ENCODE measurements around the gene CACNG5.

CACNG5 gene

GRCh38 chr17:66923886-66924285 lies 89.0 kb downstream of the CACNG5 start:
- H3K27me3 ChIP-seq (ENCODE audit: insufficient read depth, poor library complexity, severe bottlenecking), result no peaks in the 10 kb centered on the region
- H3K27ac ChIP-seq (replicated peaks), result no peak overlapping the region
- DNase-seq (ENCODE audit: low read depth in 1 of 2, low spot score in 1 of 2), result no peak
- H3K4me3 ChIP-seq (replicated peaks; ENCODE audit: insufficient read depth, low read length), result no peak overlapping the region
- TF ChIP-seq POLR2AphosphoS5 (IDR thresholded peaks at IDR 0.05; ENCODE audit: low read depth) (no peak), GABPA (IDR thresholded peaks at IDR 0.05; ENCODE audit: low read depth) (no peak), SPI1 (IDR thresholded peaks at IDR 0.05; ENCODE audit: borderline replicate concordance, low read depth) (no peak)
- TF ChIP-seq, protein P1, sequence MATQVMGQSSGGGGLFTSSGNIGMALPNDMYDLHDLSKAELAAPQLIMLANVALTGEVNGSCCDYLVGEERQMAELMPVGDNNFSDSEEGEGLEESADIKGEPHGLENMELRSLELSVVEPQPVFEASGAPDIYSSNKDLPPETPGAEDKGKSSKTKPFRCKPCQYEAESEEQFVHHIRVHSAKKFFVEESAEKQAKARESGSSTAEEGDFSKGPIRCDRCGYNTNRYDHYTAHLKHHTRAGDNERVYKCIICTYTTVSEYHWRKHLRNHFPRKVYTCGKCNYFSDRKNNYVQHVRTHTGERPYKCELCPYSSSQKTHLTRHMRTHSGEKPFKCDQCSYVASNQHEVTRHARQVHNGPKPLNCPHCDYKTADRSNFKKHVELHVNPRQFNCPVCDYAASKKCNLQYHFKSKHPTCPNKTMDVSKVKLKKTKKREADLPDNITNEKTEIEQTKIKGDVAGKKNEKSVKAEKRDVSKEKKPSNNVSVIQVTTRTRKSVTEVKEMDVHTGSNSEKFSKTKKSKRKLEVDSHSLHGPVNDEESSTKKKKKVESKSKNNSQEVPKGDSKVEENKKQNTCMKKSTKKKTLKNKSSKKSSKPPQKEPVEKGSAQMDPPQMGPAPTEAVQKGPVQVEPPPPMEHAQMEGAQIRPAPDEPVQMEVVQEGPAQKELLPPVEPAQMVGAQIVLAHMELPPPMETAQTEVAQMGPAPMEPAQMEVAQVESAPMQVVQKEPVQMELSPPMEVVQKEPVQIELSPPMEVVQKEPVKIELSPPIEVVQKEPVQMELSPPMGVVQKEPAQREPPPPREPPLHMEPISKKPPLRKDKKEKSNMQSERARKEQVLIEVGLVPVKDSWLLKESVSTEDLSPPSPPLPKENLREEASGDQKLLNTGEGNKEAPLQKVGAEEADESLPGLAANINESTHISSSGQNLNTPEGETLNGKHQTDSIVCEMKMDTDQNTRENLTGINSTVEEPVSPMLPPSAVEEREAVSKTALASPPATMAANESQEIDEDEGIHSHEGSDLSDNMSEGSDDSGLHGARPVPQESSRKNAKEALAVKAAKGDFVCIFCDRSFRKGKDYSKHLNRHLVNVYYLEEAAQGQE (IDR thresholded peaks at IDR 0.05; ENCODE audit: insufficient replicate concordance, low read depth), result no peak
- TF ChIP-seq, protein P2, sequence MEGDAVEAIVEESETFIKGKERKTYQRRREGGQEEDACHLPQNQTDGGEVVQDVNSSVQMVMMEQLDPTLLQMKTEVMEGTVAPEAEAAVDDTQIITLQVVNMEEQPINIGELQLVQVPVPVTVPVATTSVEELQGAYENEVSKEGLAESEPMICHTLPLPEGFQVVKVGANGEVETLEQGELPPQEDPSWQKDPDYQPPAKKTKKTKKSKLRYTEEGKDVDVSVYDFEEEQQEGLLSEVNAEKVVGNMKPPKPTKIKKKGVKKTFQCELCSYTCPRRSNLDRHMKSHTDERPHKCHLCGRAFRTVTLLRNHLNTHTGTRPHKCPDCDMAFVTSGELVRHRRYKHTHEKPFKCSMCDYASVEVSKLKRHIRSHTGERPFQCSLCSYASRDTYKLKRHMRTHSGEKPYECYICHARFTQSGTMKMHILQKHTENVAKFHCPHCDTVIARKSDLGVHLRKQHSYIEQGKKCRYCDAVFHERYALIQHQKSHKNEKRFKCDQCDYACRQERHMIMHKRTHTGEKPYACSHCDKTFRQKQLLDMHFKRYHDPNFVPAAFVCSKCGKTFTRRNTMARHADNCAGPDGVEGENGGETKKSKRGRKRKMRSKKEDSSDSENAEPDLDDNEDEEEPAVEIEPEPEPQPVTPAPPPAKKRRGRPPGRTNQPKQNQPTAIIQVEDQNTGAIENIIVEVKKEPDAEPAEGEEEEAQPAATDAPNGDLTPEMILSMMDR (IDR thresholded peaks at IDR 0.05; ENCODE audit: insufficient read depth, low read length), result no peak

GRCh38 chr17:66925811-66926500 lies 91.0 kb downstream of the CACNG5 start:
- H3K27me3 ChIP-seq (ENCODE audit: insufficient read depth, poor library complexity, severe bottlenecking), result no peaks in the 10 kb centered on the region
- H3K27ac ChIP-seq (replicated peaks), result no peak overlapping the region
- DNase-seq (ENCODE audit: low read depth in 1 of 2, low spot score in 1 of 2), result no peak
- no peak overlapping the region for H3K4me3 ChIP-seq (replicated peaks; ENCODE audit: insufficient read depth, low read length)
- TF ChIP-seq SPI1 (IDR thresholded peaks at IDR 0.05; ENCODE audit: borderline replicate concordance, low read depth), result no peak
- TF ChIP-seq POLR2AphosphoS5 (IDR thresholded peaks at IDR 0.05; ENCODE audit: low read depth), result no peak
- no peak for TF ChIP-seq GABPA (IDR thresholded peaks at IDR 0.05; ENCODE audit: low read depth)
- TF ChIP-seq, protein P2 (IDR thresholded peaks at IDR 0.05; ENCODE audit: insufficient read depth, low read length), result no peak
- TF ChIP-seq, protein P1 (IDR thresholded peaks at IDR 0.05; ENCODE audit: insufficient replicate concordance, low read depth), result no peak

GRCh38 chr17:66928949-66929348 lies 94.0 kb downstream of the CACNG5 start:
- TF ChIP-seq, protein P2 (IDR thresholded peaks at IDR 0.05; ENCODE audit: insufficient read depth, low read length), result no peak
- no peak for TF ChIP-seq POLR2AphosphoS5 (IDR thresholded peaks at IDR 0.05; ENCODE audit: low read depth)
- TF ChIP-seq GABPA (IDR thresholded peaks at IDR 0.05; ENCODE audit: low read depth), result no peak
- TF ChIP-seq, protein P1 (IDR thresholded peaks at IDR 0.05; ENCODE audit: insufficient replicate concordance, low read depth), result no peak
- TF ChIP-seq SPI1 (IDR thresholded peaks at IDR 0.05; ENCODE audit: borderline replicate concordance, low read depth), result no peak
- Histone ChIP-seq H3K27ac (replicated peaks) (no peak overlapping the region), H3K4me3 (replicated peaks; ENCODE audit: insufficient read depth, low read length) (no peak overlapping the region), H3K27me3 (ENCODE audit: insufficient read depth, poor library complexity, severe bottlenecking) (peaks cover 3% of the 10 kb centered on the region)
- DNase-seq (ENCODE audit: low read depth in 1 of 2, low spot score in 1 of 2), result no peak
